OCI-LY7 (cell line): Measurements from ENCODE around the gene ZSCAN9.

Experiments
- EZH2phosphoT487 ChIP-seq: fragments of 200-600 bp; sonication (generic); IDR thresholded peaks from 2 replicates; pipeline ENCODE4 v1.6.1; 2018; ENCODE audit warnings: low read depth, borderline replicate concordance, mild to moderate bottlenecking, mixed run types, antibody characterized with exemption, low read length, moderate library complexity, mixed read lengths
- TF ChIP-seq, protein P1 (sequence below): fragments of 200-600 bp; sonication (generic); conservative IDR thresholded peaks from 2 replicates; pipeline ENCODE4 v1.5.1; 2014; ENCODE audit warnings: mild to moderate bottlenecking, antibody characterized with exemption, low read length, moderate library complexity, mixed read lengths

DNA sequence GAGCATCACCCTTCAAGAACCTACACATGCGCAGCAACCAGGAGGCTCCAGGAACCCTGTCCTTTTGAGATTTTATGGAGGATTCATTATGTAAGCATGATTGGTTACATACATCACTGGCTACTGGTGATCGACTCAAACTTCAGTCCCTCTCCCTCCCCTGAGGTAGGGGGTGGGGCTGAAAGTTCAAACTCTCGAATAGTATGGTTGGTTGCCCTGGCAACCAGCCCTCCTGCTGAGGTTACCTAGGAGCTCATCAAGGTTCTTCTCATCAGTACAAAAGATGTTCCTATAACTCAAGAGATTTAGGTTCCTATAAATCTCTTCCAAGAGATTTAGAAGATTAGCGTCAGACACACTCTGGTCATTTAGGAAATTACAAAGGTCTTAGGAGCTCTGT is 21.9 kb upstream of the ZSCAN9 start:
- TF ChIP-seq, protein P1, sequence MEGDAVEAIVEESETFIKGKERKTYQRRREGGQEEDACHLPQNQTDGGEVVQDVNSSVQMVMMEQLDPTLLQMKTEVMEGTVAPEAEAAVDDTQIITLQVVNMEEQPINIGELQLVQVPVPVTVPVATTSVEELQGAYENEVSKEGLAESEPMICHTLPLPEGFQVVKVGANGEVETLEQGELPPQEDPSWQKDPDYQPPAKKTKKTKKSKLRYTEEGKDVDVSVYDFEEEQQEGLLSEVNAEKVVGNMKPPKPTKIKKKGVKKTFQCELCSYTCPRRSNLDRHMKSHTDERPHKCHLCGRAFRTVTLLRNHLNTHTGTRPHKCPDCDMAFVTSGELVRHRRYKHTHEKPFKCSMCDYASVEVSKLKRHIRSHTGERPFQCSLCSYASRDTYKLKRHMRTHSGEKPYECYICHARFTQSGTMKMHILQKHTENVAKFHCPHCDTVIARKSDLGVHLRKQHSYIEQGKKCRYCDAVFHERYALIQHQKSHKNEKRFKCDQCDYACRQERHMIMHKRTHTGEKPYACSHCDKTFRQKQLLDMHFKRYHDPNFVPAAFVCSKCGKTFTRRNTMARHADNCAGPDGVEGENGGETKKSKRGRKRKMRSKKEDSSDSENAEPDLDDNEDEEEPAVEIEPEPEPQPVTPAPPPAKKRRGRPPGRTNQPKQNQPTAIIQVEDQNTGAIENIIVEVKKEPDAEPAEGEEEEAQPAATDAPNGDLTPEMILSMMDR = no peak
- no peak for TF ChIP-seq EZH2phosphoT487
